ENCODE results near the gene TSFM.

Gene TSFM

DNA sequence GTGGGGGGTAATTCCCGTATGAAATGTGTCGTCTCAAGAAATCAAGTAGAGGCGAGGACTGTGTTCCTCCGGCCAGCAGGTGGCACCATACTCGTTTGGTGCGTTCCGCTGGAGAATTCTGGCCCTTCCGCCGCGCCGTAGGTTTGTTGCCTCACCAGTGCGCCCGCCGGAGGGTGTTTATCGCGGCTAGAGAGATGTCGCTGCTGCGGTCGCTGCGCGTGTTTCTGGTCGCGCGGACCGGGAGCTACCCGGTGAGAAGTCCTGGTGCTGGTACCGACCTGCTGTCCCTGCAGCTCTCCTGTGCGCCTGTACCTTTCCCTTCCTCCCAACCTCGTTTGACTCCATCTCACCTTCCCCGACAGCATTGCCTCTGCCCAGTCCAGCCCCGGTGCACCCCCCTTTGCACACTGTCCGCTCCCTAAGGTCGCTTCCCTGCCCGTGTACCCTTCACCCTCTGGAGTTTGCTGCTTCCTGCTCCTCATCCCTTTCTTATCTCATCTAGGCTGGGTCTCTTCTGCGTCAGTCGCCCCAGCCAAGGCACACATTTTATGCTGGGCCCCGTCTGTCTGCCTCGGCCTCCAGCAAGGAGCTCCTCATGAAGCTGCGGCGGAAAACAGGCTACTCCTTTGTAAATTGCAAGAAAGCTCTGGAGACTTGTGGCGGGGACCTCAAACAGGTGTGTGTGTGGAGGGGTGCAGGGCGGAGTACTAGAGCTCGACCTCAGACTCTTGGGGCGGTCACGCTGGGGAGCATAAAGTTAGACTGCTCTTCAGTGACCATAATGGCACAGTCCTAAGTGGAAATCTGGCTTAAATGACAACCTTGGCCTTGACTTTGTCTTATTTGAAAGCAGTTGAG, at the start of gene TSFM:
Gene TSFM (plus strand): TSS at position 180 of the 858 bp plus-strand sequence. CDS start 15 bp downstream, at position 195.
- peaks cover 26% of the 10 kb centered on the region for H3K36me3 Mint-ChIP-seq (ENCODE audit: insufficient read depth)
- peak within 1 kb of the TSS; percentile 96 for H3K4me3 Mint-ChIP-seq
- H3K27me3 Mint-ChIP-seq: no peaks in the 10 kb centered on the region
- DNase-seq (ENCODE audit: low spot score in 2 of 2): peak; percentile 92 to 96
- H3K27ac Mint-ChIP-seq (ENCODE audit: low read depth): peak within 1 kb of the TSS; percentile 97
- peak; percentile 77 for ATAC-seq (replicated peaks; ENCODE audit: extremely low read depth, poor library complexity, severe bottlenecking)
- H3K4me1 Mint-ChIP-seq: peaks cover 22% of the 10 kb centered on the region
- H3K9me3 Mint-ChIP-seq: no peaks in the 10 kb centered on the region

DNA sequence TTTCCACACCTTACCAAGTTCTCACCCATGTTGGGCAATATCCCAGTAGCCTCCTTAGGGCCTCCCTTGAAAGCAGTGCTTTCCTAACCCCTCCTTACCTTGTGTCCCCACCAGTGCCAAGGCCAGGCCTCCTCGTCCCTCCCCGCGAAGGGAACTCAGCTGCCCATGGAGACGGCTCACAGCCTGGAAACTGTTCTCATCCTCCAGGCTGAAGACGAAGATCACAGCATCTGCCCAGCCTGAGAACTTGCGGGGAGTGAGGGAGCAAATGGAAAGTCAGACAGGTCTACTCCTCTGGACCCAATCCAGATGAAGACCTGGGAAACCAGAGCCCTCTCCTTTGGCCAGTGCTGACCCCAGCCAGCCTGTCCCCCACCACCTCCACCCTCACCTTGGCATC, 48.7 kb upstream of the TSFM start:
- Mint-ChIP-seq H3K4me1 (peaks cover 32% of the 10 kb centered on the region), H3K27ac (ENCODE audit: low read depth) (no peak overlapping the region), H3K4me3 (no peak overlapping the region), H3K9me3 (no peaks in the 10 kb centered on the region), H3K27me3 (no peaks in the 10 kb centered on the region), H3K36me3 (ENCODE audit: insufficient read depth) (peaks cover 46% of the 10 kb centered on the region)
- DNase-seq (ENCODE audit: low spot score in 2 of 2) (no peak), ATAC-seq (replicated peaks; ENCODE audit: extremely low read depth, poor library complexity, severe bottlenecking) (no peak)

DNA sequence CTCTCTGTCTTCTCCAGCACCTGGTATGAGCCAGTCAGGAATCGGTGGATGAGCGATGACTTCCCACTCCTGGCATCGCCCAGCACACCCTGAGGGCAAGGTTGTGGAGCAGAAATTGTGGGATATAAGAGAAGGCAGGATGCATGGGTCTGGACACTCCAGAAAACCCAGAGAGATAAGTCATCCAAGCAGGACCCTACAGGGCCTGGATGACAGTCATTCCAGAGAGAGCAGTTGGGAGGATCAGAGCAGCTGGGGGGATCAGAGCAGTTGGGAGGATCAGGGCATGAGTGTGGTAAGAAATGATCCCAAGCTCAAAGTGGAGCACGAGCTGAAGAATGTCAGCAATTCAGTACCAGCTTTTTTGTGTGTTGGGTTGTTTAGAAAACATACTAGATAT, 48.0 kb upstream of the TSFM start:
- Mint-ChIP-seq H3K27ac (ENCODE audit: low read depth) (peak overlapping the region; percentile 42), H3K36me3 (ENCODE audit: insufficient read depth) (peaks cover 45% of the 10 kb centered on the region), H3K9me3 (no peaks in the 10 kb centered on the region), H3K4me1 (peaks cover 39% of the 10 kb centered on the region), H3K27me3 (no peaks in the 10 kb centered on the region), H3K4me3 (no peak overlapping the region)
- DNase-seq (ENCODE audit: low spot score in 2 of 2) (no peak), ATAC-seq (replicated peaks; ENCODE audit: extremely low read depth, poor library complexity, severe bottlenecking) (no peak)

DNA sequence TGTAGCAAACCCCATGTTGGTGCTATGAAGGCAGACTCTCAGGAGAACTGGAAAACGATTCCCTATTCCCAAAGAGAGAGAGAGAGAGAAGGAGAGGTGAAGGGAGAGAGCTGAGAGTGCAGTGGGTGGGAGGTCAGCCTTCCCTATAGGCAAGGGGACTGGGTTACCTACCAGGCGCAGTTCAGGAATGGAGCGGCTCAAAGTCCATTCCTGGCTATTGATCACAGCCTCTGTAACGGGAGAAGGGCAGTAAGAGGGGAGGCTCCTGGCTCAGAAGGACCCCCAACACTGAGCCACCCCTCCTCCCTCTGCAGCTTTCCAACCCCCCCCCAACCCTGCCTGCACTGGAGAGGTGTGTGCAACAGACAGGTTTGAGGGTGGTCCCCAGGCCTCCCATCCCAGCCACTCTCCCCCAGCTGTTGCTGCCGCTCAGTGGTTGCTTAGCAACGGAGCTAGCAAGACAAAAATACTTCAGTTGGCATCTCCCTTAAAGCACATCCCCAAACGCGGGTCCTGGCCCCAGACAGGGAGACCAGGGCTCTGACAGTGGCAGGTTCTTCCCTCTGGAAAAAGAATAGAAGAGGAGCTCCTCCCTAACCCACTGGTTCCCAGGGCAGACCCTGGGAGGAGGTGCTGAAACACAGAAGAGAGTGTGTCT, 47.3 kb upstream of the TSFM start:
- H3K27ac Mint-ChIP-seq (ENCODE audit: low read depth): peak overlapping the region; percentile 42
- DNase-seq (ENCODE audit: low spot score in 2 of 2) (no peak), ATAC-seq (replicated peaks; ENCODE audit: extremely low read depth, poor library complexity, severe bottlenecking) (no peak)
- no peaks in the 10 kb centered on the region for H3K27me3 Mint-ChIP-seq
- peaks cover 40% of the 10 kb centered on the region for H3K4me1 Mint-ChIP-seq
- no peaks in the 10 kb centered on the region for H3K9me3 Mint-ChIP-seq
- H3K36me3 Mint-ChIP-seq (ENCODE audit: insufficient read depth): peaks cover 40% of the 10 kb centered on the region
- H3K4me3 Mint-ChIP-seq: no peak overlapping the region

DNA sequence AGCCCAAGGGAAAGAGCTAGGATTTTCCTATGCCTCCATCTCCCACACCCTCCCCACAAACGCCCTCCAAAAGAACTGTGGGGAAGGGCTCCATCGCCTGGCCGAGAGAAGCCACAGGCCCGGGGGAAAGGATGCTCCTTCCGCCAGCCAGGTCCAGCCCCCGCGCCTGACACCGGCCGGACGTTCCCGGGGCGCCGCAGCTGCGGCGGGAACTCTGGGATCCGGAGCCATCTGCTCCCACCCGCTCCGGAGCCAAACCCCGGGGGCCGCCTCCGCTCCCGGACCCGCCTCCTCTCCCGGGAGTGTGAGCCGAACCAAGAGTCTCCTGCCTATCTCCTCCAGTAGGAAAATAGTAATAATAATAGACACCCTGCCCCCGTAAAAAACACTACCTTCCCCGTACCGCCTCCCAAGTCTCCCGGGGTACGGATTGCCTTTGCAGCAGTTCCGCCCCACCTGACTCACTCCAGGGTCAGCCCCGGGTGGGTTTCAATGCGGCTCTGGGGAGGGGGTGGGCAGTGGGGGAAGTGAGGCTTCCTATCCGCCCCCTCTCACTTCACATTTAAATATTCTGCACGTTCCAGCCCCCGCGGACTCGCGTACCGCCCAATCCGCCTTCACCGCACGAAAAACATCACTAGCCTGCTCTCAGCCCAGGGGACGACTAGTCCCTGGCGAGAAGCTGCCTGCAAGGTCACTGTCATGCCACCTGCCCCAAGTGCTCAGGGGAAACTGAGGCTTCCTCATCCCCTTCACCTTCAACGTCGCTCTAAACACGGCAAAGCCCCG, 46.4 kb upstream of the TSFM start:
- H3K9me3 Mint-ChIP-seq: no peaks in the 10 kb centered on the region
- no peak for DNase-seq (ENCODE audit: low spot score in 2 of 2)
- peak overlapping the region; percentile 84 for H3K27ac Mint-ChIP-seq (ENCODE audit: low read depth)
- no peaks in the 10 kb centered on the region for H3K27me3 Mint-ChIP-seq
- ATAC-seq (replicated peaks; ENCODE audit: extremely low read depth, poor library complexity, severe bottlenecking): no peak
- H3K4me3 Mint-ChIP-seq: peak overlapping the region; percentile 13
- H3K4me1 Mint-ChIP-seq: peaks cover 49% of the 10 kb centered on the region
- peaks cover 41% of the 10 kb centered on the region for H3K36me3 Mint-ChIP-seq (ENCODE audit: insufficient read depth)

DNA sequence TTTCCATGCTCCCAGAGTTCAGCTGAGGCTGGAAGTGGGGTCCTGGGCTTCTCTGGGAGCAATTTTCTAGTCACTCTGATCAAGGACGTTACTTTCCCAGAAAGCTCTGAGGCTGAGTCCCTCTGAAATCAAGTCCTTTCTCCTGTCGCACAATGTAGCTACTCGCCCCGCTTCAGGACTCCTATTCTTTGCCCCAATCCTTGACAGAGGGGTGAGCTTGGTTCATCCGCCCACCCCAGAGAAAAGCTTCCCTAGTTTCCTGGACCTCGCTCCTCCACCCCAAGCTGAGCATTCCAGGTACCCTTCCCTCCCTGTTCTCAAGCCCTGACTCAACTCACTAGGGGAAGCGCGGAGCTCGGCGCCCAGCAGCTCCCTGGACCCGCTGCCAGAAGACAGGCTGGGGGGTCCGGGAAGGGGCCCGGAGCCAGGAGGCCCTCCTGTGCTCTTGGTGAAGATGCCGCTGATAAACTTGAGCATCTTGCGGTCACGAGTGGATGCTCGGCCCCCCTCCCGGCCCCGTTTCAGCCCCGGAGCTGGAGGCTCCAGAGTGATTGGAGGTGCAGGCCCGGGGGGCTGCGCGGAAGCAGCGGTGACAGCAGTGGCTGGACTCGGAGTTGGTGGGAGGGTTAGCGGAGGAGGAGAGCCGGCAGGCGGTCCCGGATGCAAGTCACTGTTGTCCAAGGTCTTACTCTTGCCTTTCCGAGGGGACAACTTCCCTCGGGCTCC, 45.7 kb upstream of the TSFM start:
- DNase-seq (ENCODE audit: low spot score in 2 of 2) (no peak), ATAC-seq (replicated peaks; ENCODE audit: extremely low read depth, poor library complexity, severe bottlenecking) (no peak)
- Mint-ChIP-seq H3K27me3 (no peaks in the 10 kb centered on the region), H3K27ac (ENCODE audit: low read depth) (peak overlapping the region; percentile 84), H3K4me3 (peak overlapping the region; percentile 13), H3K36me3 (ENCODE audit: insufficient read depth) (peaks cover 38% of the 10 kb centered on the region), H3K4me1 (peaks cover 56% of the 10 kb centered on the region), H3K9me3 (no peaks in the 10 kb centered on the region)

DNA sequence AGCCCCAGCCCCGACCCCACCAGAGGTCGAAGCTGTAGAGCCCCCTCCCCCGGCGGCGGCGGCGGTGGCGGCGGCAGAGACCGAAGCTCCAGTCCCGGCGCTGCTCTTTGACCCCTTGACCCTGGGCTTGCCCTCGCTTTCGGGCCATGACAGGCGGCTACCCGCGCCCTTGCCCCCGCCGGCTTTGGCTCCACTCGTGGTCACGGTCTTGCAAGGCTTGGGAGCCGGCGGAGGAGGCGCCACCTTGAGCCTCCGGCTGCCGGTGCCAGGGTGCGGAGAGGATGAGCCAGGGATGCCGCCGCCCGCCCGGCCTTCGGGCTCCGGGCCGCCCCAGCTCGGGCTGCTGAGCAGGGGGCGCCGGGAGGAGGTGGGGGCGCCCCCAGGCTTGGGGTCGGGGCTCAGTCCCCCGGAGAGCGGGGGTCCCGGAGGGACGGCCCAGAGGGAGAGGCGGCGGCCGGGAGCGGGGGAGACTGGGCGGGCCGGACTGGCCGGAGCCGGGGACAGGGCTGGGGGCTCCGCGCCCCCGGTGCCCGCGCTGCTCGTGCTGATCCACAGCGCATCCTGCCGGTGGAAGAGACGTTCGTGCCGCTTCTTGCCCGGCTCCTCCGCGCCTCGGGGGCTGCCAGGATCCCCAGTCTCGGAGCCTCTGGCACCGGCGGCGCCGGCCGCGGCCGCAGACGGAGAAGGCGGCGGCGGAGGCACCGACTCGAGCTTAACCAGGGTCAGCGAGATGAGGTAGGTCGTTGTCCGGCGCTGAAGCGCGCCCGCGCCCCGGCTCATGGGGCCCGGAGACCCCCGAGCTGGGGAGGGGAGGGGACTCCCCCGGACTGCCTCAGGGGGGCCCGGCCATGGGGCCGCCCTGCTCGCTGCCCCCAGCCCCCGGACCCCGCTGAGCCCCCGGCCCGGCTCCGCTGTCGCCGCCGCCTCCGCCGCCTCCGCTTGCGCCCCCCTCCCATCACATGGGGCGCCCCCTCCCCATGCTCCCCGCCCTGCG, 44.8 kb upstream of the TSFM start:
- no peak overlapping the region for H3K4me3 Mint-ChIP-seq
- H3K9me3 Mint-ChIP-seq: no peaks in the 10 kb centered on the region
- no peaks in the 10 kb centered on the region for H3K27me3 Mint-ChIP-seq
- H3K4me1 Mint-ChIP-seq: peaks cover 59% of the 10 kb centered on the region
- no peak for DNase-seq (ENCODE audit: low spot score in 2 of 2)
- no peak for ATAC-seq (replicated peaks; ENCODE audit: extremely low read depth, poor library complexity, severe bottlenecking)
- H3K27ac Mint-ChIP-seq (ENCODE audit: low read depth): no peak overlapping the region
- peaks cover 32% of the 10 kb centered on the region for H3K36me3 Mint-ChIP-seq (ENCODE audit: insufficient read depth)

DNA sequence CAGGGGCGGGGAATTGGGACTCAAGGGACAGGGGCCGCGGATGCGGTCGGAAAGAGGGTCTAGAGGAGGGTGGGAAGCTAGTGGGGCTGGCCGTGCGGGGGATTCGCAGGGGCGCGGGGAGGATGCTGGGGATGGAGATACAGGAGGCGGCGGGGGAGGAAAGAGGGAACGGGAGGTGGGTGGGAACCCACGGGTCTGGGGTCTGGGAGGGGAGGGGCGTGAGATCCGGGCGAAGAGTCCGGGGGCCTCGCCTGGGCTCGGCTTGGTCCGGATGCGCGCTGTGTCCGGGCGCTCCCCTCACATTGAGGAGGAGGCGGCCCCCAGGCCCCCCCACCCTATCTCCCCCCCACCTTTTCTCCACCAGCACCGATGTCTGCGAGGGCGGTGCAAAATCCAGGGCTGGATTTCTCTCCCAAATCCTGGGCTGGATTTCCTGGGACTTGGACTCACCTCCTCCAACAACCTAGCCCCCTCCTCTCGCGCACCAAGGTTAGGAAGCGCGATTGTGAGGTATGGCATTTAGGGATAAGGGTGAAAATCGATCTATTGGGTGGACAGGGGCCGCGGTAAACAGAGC, 43.8 kb upstream of the TSFM start, which contains the start of gene AGAP2:
Gene AGAP2 (minus strand): TSS at position 82 of the 577 bp plus-strand sequence. CDS start 496 bp downstream, outside the sequence.
- ATAC-seq (replicated peaks; ENCODE audit: extremely low read depth, poor library complexity, severe bottlenecking) (no peak), DNase-seq (ENCODE audit: low spot score in 2 of 2) (no peak)
- Mint-ChIP-seq H3K27ac (ENCODE audit: low read depth) (peak within 1 kb of the TSS; percentile 94), H3K4me3 (peak within 1 kb of the TSS; percentile 83), H3K36me3 (ENCODE audit: insufficient read depth) (peaks cover 29% of the 10 kb centered on the region), H3K9me3 (no peaks in the 10 kb centered on the region), H3K4me1 (peaks cover 55% of the 10 kb centered on the region), H3K27me3 (no peaks in the 10 kb centered on the region)

DNA sequence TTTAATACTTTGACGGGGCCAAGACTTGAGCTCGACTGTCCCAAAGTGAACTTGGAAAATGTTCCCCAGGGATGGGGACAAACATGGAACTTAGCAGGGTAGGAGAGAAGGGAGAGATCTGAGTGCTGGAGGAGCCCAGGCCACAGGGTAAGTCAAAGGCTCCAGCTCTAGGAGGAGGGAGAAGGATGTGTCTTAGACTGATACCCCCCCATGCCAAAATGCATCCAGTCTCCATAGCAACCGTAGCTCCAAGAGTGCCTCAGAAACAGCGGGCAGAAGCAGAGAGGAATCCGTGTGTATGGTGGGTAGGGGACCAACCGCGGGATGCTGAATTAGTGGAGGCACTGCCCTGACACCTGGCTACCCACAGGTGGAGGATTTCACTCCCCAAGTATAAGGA, 43.2 kb upstream of the TSFM start:
- Mint-ChIP-seq H3K4me3 (peak overlapping the region; percentile 83), H3K4me1 (peaks cover 59% of the 10 kb centered on the region), H3K9me3 (no peaks in the 10 kb centered on the region), H3K27me3 (no peaks in the 10 kb centered on the region), H3K27ac (ENCODE audit: low read depth) (peak overlapping the region; percentile 94), H3K36me3 (ENCODE audit: insufficient read depth) (peaks cover 27% of the 10 kb centered on the region)
- no peak for DNase-seq (ENCODE audit: low spot score in 2 of 2)
- ATAC-seq (replicated peaks; ENCODE audit: extremely low read depth, poor library complexity, severe bottlenecking): no peak

DNA sequence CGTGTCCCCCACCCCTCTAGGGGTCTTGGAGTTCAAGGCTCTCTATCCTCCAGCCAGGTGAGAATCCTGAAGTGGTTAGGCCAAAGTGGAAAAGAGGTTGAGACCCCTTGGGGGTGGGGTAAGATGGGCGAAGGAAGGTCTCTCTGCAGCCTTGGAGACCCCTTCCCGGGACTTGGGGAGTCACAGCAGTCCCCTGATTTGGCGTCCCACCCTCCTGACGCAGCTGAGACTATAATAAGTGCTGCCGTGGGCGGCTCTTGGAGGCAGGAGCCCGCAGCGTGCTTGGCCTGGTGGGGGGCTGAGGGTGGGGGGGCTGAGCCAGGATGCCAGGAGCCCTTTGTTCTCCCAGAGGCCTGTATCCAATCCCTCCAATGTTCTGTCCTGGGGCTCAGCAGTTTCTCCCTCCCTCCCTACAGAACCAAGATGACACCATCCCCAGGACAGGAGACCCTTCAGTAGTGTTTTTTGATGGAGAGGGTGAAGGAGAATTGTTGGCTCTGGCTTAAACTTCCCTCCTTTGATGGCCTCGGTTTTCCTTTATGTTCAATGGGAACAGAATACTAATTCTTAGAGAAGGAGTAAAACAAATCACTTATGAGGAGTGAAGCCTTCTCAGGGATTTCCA, 42.6 kb upstream of the TSFM start:
- no peak for DNase-seq (ENCODE audit: low spot score in 2 of 2)
- Mint-ChIP-seq H3K4me3 (peak overlapping the region; percentile 83), H3K4me1 (peaks cover 59% of the 10 kb centered on the region), H3K36me3 (ENCODE audit: insufficient read depth) (peaks cover 32% of the 10 kb centered on the region), H3K9me3 (no peaks in the 10 kb centered on the region), H3K27ac (ENCODE audit: low read depth) (peak overlapping the region; percentile 94), H3K27me3 (no peaks in the 10 kb centered on the region)
- no peak for ATAC-seq (replicated peaks; ENCODE audit: extremely low read depth, poor library complexity, severe bottlenecking)
